Neuron (in vitro differentiated cells): ENCODE measurements around the gene RPL31.

ENCODE experiments used
- H2AFZ ChIP-seq: one replicate; pipeline ENCODE4 v1.6.1; 2013; ENCODE audit warnings: low read depth, mild to moderate bottlenecking, inconsistent platforms, low read length, moderate library complexity
- H3K27me3 ChIP-seq: one replicate; pipeline ENCODE4 v1.6.1; 2013; ENCODE audit warnings: low read length; ENCODE audit not compliant: insufficient read depth
- H3K36me3 ChIP-seq: one replicate; pipeline ENCODE4 v1.6.1; 2013; ENCODE audit warnings: low read length; ENCODE audit not compliant: insufficient read depth
- H3K4me1 ChIP-seq: one replicate; pipeline ENCODE4 v1.6.1; 2013; ENCODE audit warnings: low read length; ENCODE audit not compliant: insufficient read depth
- H3K4me3 ChIP-seq: 2 replicates; pipeline ENCODE4 v1.5.1; 2013; ENCODE audit warnings: mild to moderate bottlenecking, low read length, moderate library complexity
- H3K9me3 ChIP-seq: one replicate; pipeline ENCODE4 v1.6.1; 2013; ENCODE audit warnings: low read length

RPL31 gene

GRCh38 chr2:100978582-100979191, 23.4 kb upstream of the RPL31 start:
- H3K4me1 ChIP-seq: peaks cover 20% of the 10 kb centered on the region
- H3K9me3 ChIP-seq: no peaks in the 10 kb centered on the region
- no peaks in the 10 kb centered on the region for H3K36me3 ChIP-seq
- peaks cover 4% of the 10 kb centered on the region for H3K27me3 ChIP-seq
- no peak overlapping the region for H3K4me3 ChIP-seq
- H2AFZ ChIP-seq: no peak overlapping the region

- no peak overlapping the region for H2AFZ ChIP-seq
- H3K36me3 ChIP-seq: no peaks in the 10 kb centered on the region
- no peak overlapping the region for H3K4me3 ChIP-seq
- H3K4me1 ChIP-seq: peaks cover 20% of the 10 kb centered on the region
- H3K9me3 ChIP-seq: no peaks in the 10 kb centered on the region
- H3K27me3 ChIP-seq: peaks cover 4% of the 10 kb centered on the region
Measured at GRCh38 chr2:100980046-100980445, 22.0 kb upstream of the RPL31 start.

GRCh38 chr2:100981011-100981410, 21.1 kb upstream of the RPL31 start:
- Histone ChIP-seq H3K36me3 (no peaks in the 10 kb centered on the region), H3K27me3 (peaks cover 4% of the 10 kb centered on the region), H3K9me3 (no peaks in the 10 kb centered on the region), H2AFZ (peak overlapping the region; percentile 30), H3K4me1 (peaks cover 20% of the 10 kb centered on the region), H3K4me3 (no peak overlapping the region)

GRCh38 chr2:100982431-100982861, 19.6 kb upstream of the RPL31 start:
- Histone ChIP-seq H2AFZ (no peak overlapping the region), H3K4me3 (no peak overlapping the region), H3K36me3 (no peaks in the 10 kb centered on the region)

GRCh38 chr2:100983201-100983600, 18.9 kb upstream of the RPL31 start:
- H3K27me3 ChIP-seq: peaks cover 5% of the 10 kb centered on the region
- no peak overlapping the region for H3K4me3 ChIP-seq
- peaks cover 12% of the 10 kb centered on the region for H3K4me1 ChIP-seq
- no peaks in the 10 kb centered on the region for H3K36me3 ChIP-seq
- no peak overlapping the region for H2AFZ ChIP-seq
- no peaks in the 10 kb centered on the region for H3K9me3 ChIP-seq

More at GRCh38 chr2:100982431-100982861, 19.6 kb upstream of the RPL31 start:
- H3K27me3 ChIP-seq: peaks cover 4% of the 10 kb centered on the region
- H3K4me1 ChIP-seq: peaks cover 12% of the 10 kb centered on the region
- no peaks in the 10 kb centered on the region for H3K9me3 ChIP-seq

GRCh38 chr2:100983684-100984310, 18.3 kb upstream of the RPL31 start:
- no peak overlapping the region for H3K4me3 ChIP-seq
- H3K4me1 ChIP-seq: peaks cover 12% of the 10 kb centered on the region
- H3K36me3 ChIP-seq: no peaks in the 10 kb centered on the region
- H3K9me3 ChIP-seq: no peaks in the 10 kb centered on the region
- H3K27me3 ChIP-seq: peaks cover 3% of the 10 kb centered on the region
- H2AFZ ChIP-seq: no peak overlapping the region

GRCh38 chr2:100984892-100985307, 17.2 kb upstream of the RPL31 start:
- peaks cover 2% of the 10 kb centered on the region for H3K27me3 ChIP-seq
- H2AFZ ChIP-seq: no peak overlapping the region
- peaks cover 12% of the 10 kb centered on the region for H3K4me1 ChIP-seq
- no peak overlapping the region for H3K4me3 ChIP-seq
- no peaks in the 10 kb centered on the region for H3K9me3 ChIP-seq
- H3K36me3 ChIP-seq: no peaks in the 10 kb centered on the region

- Histone ChIP-seq H3K9me3 (no peaks in the 10 kb centered on the region), H3K36me3 (no peaks in the 10 kb centered on the region), H3K4me1 (peaks cover 7% of the 10 kb centered on the region), H3K4me3 (no peak overlapping the region), H3K27me3 (peaks cover 8% of the 10 kb centered on the region), H2AFZ (no peak overlapping the region)
Measured at GRCh38 chr2:100986157-100986556, 15.9 kb upstream of the RPL31 start.

GRCh38 chr2:100987536-100987935, 14.6 kb upstream of the RPL31 start:
- H3K9me3 ChIP-seq: no peaks in the 10 kb centered on the region
- peaks cover 8% of the 10 kb centered on the region for H3K27me3 ChIP-seq
- H3K4me1 ChIP-seq: no peaks in the 10 kb centered on the region
- no peak overlapping the region for H2AFZ ChIP-seq
- H3K4me3 ChIP-seq: no peak overlapping the region
- H3K36me3 ChIP-seq: no peaks in the 10 kb centered on the region

GRCh38 chr2:100987974-100988373, 14.1 kb upstream of the RPL31 start:
- H3K4me1 ChIP-seq: no peaks in the 10 kb centered on the region
- H3K9me3 ChIP-seq: no peaks in the 10 kb centered on the region
- no peak overlapping the region for H3K4me3 ChIP-seq
- H3K36me3 ChIP-seq: no peaks in the 10 kb centered on the region
- peaks cover 8% of the 10 kb centered on the region for H3K27me3 ChIP-seq
- H2AFZ ChIP-seq: no peak overlapping the region

- peaks cover 8% of the 10 kb centered on the region for H3K27me3 ChIP-seq
- H3K9me3 ChIP-seq: no peaks in the 10 kb centered on the region
- no peaks in the 10 kb centered on the region for H3K4me1 ChIP-seq
- no peak overlapping the region for H3K4me3 ChIP-seq
- no peak overlapping the region for H2AFZ ChIP-seq
- no peaks in the 10 kb centered on the region for H3K36me3 ChIP-seq
Measured at GRCh38 chr2:100988630-100989417, 13.3 kb upstream of the RPL31 start.

- Histone ChIP-seq H3K9me3 (no peaks in the 10 kb centered on the region), H2AFZ (no peak overlapping the region), H3K4me3 (no peak overlapping the region), H3K27me3 (peaks cover 8% of the 10 kb centered on the region), H3K4me1 (no peaks in the 10 kb centered on the region), H3K36me3 (no peaks in the 10 kb centered on the region)
Measured at GRCh38 chr2:100989666-100990065, 12.4 kb upstream of the RPL31 start.

- Histone ChIP-seq H3K4me1 (no peaks in the 10 kb centered on the region), H3K36me3 (no peaks in the 10 kb centered on the region), H3K9me3 (no peaks in the 10 kb centered on the region), H3K27me3 (peaks cover 8% of the 10 kb centered on the region), H2AFZ (no peak overlapping the region), H3K4me3 (no peak overlapping the region)
Measured at GRCh38 chr2:100990166-100990565, 11.9 kb upstream of the RPL31 start.
